ENCODE results near the gene NSF.

DNA sequence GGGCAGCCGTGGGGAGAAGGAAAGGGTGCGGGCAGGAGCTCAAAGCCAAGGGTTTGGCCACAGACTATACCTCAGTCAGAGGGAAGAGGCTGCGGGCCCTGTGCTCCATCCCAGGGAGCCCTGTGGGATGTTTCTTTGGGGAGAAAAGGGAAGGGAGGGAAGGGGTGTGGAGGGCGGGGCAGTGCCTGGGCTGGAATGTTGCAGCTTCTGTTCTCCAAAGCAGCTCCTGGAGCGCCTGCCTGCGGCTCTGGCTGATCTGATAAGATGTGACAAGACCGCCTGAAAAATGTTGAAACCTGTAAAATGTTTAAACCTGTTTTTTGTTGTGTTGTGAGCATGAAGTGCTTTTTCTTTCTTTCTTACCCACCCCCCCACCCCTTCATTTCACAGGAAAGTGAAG, 195.2 kb downstream of the NSF start:
- TF ChIP-seq, protein P1, sequence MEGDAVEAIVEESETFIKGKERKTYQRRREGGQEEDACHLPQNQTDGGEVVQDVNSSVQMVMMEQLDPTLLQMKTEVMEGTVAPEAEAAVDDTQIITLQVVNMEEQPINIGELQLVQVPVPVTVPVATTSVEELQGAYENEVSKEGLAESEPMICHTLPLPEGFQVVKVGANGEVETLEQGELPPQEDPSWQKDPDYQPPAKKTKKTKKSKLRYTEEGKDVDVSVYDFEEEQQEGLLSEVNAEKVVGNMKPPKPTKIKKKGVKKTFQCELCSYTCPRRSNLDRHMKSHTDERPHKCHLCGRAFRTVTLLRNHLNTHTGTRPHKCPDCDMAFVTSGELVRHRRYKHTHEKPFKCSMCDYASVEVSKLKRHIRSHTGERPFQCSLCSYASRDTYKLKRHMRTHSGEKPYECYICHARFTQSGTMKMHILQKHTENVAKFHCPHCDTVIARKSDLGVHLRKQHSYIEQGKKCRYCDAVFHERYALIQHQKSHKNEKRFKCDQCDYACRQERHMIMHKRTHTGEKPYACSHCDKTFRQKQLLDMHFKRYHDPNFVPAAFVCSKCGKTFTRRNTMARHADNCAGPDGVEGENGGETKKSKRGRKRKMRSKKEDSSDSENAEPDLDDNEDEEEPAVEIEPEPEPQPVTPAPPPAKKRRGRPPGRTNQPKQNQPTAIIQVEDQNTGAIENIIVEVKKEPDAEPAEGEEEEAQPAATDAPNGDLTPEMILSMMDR (conservative IDR thresholded peaks at IDR 0.05 in 1 of 2, IDR thresholded peaks at IDR 0.05 in 1 of 2; ENCODE audit: low read depth in 1 of 2, low read length in 2 of 2) = no peak
- no peak for TF ChIP-seq EZH2 (IDR thresholded peaks at IDR 0.05; ENCODE audit: low read length, missing control alignments)
